LHCN-M2 (cell line): ENCODE data around the gene KSR1. TPM values are rescaled to one million over a fixed set of nuclear protein-coding genes. Genes with fewer than 3 reads are reported as not detected.
A peak's percentile ranks its signal among the peaks of the same experiment; 100 is the strongest.

Experiments
- DNase-seq: peaks from one replicate; pipeline ENCODE4 v3.0.0-alpha.2; 2012; ENCODE audit warnings: low read depth
- total RNA-seq: library from RNA; depleted of rRNA; stranded (reverse); fragments of >200 nt; gene quantifications from 2 replicates; pipeline ENCODE4 v1.2.3, GENCODE V29; 2014

Gene KSR1
- total RNA-seq, 1 experiment from 2014 or later: 6.0 TPM

GRCh38 chr17:27568216-27568615, 112.0 kb downstream of the KSR1 start:
- DNase-seq: no peak

GRCh38 chr17:27568811-27569210, 112.6 kb downstream of the KSR1 start:
- no peak for DNase-seq

GRCh38 chr17:27569257-27569722, 113.0 kb downstream of the KSR1 start:
- no peak for DNase-seq

- DNase-seq: no peak
Observed at GRCh38 chr17:27569884-27570577, 113.8 kb downstream of the KSR1 start.

GRCh38 chr17:27570578-27570914, 114.3 kb downstream of the KSR1 start:
- DNase-seq: no peak

GRCh38 chr17:27571563-27572352, 115.5 kb downstream of the KSR1 start:
- no peak for DNase-seq

- no peak for DNase-seq
Observed at GRCh38 chr17:27572665-27573064, 116.4 kb downstream of the KSR1 start.

- DNase-seq: no peak
Observed at GRCh38 chr17:27573548-27573947, 117.3 kb downstream of the KSR1 start.

- DNase-seq: no peak
Observed at GRCh38 chr17:27573971-27574525, 117.8 kb downstream of the KSR1 start.

- no peak for DNase-seq
Observed at GRCh38 chr17:27575096-27575911, 119.1 kb downstream of the KSR1 start.

- DNase-seq: no peak
Observed at GRCh38 chr17:27575912-27576252, 119.6 kb downstream of the KSR1 start.

- DNase-seq: no peak
Observed at GRCh38 chr17:27576477-27577083, 120.3 kb downstream of the KSR1 start.

- DNase-seq: peak; percentile 90
Observed at GRCh38 chr17:27577121-27577761, 121.0 kb downstream of the KSR1 start.

GRCh38 chr17:27577884-27578717, 121.9 kb downstream of the KSR1 start:
- no peak for DNase-seq

GRCh38 chr17:27578718-27579085, 122.5 kb downstream of the KSR1 start:
- DNase-seq: peak; percentile 26

GRCh38 chr17:27579304-27579703, 123.1 kb downstream of the KSR1 start:
- no peak for DNase-seq

- no peak for DNase-seq
Observed at GRCh38 chr17:27579897-27580321, 123.7 kb downstream of the KSR1 start.

GRCh38 chr17:27581016-27581415, 124.8 kb downstream of the KSR1 start:
- no peak for DNase-seq

GRCh38 chr17:27582696-27583095, 126.4 kb downstream of the KSR1 start:
- no peak for DNase-seq

- DNase-seq: no peak
Observed at GRCh38 chr17:27585153-27585681, 129.0 kb downstream of the KSR1 start.
